AG20443 (cell line): Measurements from ENCODE around the gene NPR3.

Source experiments
- DNase-seq: peaks from one replicate; pipeline ENCODE4 v3.0.0; 2012; ENCODE audit warnings: low spot score, mixed read lengths

NPR3 gene

GRCh38 chr5:32710550-32711361 is at the start of gene NPR3:
Gene NPR3, plus strand, starts transcription at chr5:32711321. Its CDS starts 456 bp downstream, at chr5:32711777.
- DNase-seq, result peak; percentile 63

- no peak for DNase-seq
These were observed 46.6 kb upstream of the NPR3 start for GRCh38 chr5:32664523-32664922.

- DNase-seq, result no peak
These were observed 42.6 kb upstream of the NPR3 start for GRCh38 chr5:32668552-32668951.

GRCh38 chr5:32673272-32673671 is 37.8 kb upstream of the NPR3 start:
- DNase-seq, result no peak

GRCh38 chr5:32677023-32677422 is 34.1 kb upstream of the NPR3 start:
- no peak for DNase-seq

GRCh38 chr5:32678472-32678871 is 32.6 kb upstream of the NPR3 start:
- no peak for DNase-seq

- no peak for DNase-seq
These were observed 31.9 kb upstream of the NPR3 start for GRCh38 chr5:32679218-32679617.

- DNase-seq, result no peak
These were observed 30.9 kb upstream of the NPR3 start for GRCh38 chr5:32680183-32680582.

- no peak for DNase-seq
These were observed 28.0 kb upstream of the NPR3 start for GRCh38 chr5:32683125-32683524.

- DNase-seq, result no peak
These were observed 26.9 kb upstream of the NPR3 start for GRCh38 chr5:32684260-32684659.

- no peak for DNase-seq
These were observed 24.2 kb upstream of the NPR3 start for GRCh38 chr5:32686799-32687498.

- peak; percentile 22 for DNase-seq
These were observed 23.7 kb upstream of the NPR3 start for GRCh38 chr5:32687499-32687831.

GRCh38 chr5:32690153-32690552 is 21.0 kb upstream of the NPR3 start:
- no peak for DNase-seq

- no peak for DNase-seq
These were observed 20.5 kb upstream of the NPR3 start for GRCh38 chr5:32690666-32691065.

- DNase-seq, result peak; percentile 55
These were observed 18.9 kb upstream of the NPR3 start for GRCh38 chr5:32692036-32692746.

- DNase-seq, result no peak
These were observed 7.2 kb upstream of the NPR3 start for GRCh38 chr5:32703957-32704356.

GRCh38 chr5:32707418-32707997 is 3.6 kb upstream of the NPR3 start:
- DNase-seq, result peak; percentile 38

- no peak for DNase-seq
These were observed 2.2 kb upstream of the NPR3 start for GRCh38 chr5:32708949-32709348.

- DNase-seq, result peak; percentile 80
These were observed 1.2 kb upstream of the NPR3 start for GRCh38 chr5:32709750-32710549.

- no peak for DNase-seq
These were observed 200 bp downstream of the NPR3 start for GRCh38 chr5:32711362-32711680.

- peak; percentile 67 for DNase-seq
These were observed 760 bp downstream of the NPR3 start for GRCh38 chr5:32711681-32712480.
